Activated CD4-positive, alpha-beta T cell treated with anti-CD3 and anti-CD28 coated beads for 48 hours (primary cell): ENCODE data around the gene CHN1.

Experiments used
- DNase-seq: peaks from one replicate; pipeline ENCODE4 v3.0.0-alpha.2; 2020

The CHN1 gene

GRCh38 chr2:174812037-174812436 lies 193.1 kb downstream of the CHN1 start:
- no peak for DNase-seq

DNA sequence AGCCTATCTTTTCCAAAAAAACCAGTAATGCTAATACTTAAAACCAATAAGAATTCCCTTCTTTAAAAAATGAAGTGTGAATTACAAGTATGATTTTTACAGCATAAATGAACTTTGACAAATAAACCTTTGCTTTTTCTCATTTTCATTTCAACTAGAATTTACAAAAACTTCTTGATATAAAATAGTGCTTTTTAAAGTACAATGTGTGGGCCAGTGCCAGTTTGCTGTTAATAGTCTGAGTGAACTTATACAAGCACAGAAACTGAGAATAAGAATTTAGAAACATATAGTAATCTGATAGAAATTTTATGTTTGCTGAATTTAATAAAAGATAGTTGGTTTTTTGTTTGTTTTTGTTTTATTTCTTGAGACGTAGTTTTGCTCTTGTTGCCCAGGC lies 197.2 kb downstream of the CHN1 start:
- no peak for DNase-seq

GRCh38 chr2:174805803-174806202 lies 199.4 kb downstream of the CHN1 start:
- DNase-seq, result no peak

DNA sequence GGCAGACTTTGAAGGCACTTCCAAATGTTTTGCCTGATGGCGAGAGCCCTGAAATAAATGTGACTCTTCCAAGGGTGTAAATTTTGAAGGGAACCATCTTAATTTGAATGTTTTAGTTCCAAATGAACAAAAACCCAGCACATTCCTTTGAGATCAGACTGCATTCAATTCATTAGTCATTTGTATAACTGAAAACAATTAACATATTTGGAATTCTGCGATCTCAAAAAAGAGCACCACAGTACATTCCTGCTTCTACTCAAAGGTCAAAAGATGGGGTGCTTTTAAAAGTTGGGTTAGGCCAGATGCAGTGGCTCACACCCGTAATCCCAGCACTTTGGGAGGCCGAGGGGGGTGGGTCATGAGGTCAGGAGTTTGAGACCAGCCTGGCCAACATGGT lies 202.7 kb downstream of the CHN1 start:
- no peak for DNase-seq

DNA sequence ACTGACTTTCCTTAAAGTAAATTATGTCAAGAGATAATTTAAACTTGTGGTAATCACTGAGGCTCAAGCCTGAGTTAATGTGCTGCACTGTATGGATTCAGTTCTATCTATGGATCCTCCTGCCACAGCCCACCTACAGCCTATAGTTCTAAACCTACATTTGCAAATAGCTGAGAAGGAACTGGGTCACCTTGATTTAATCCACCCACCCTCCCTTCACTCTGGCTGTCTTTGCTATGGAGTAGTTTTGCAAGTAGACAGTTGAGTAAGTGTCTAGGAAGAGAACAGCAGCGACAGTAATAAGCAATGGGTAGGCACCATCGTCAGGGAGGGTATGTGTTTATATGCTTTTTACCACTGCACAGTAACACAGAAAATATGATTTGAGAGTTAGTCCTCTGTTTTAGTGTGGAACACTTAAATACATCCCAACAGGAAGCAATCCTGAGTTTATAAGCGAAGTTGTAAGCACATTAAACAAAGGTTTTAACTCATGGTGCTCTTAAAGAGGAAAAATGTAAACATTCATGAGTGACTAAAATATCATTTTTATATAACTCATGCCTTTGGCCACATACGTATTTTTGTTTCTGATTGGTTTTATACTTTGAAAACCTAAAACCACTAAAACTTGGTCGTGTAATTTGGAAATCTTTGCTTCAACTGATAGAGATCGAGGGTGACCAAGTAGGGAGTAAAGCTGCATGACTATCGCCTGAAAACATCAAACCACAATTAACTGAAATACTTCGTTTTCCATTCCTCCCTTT lies 204.6 kb downstream of the CHN1 start:
- DNase-seq, result no peak

DNA sequence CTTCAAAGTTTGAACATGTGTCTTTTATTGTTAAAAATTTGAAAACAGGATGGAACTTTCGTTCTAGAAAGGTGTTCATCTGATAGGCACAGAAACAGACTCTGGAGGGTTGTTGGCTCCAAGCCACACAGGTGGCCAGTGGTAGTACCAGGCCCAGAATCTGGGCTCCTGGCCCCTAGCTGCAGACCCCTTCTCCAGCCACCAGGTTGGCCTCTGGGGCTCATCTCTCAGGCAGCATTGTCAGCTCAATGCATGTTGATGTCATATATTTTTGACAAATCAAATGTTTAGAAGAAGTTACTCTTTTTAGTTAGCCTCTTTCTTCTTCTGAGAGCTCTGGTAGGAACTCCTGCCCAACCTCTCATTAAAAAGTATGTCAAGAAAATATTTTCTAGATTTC lies 206.4 kb downstream of the CHN1 start:
- DNase-seq, result no peak

- no peak for DNase-seq
These were observed 207.4 kb downstream of the CHN1 start for GRCh38 chr2:174797781-174798276.

- no peak for DNase-seq
These were observed 208.8 kb downstream of the CHN1 start for GRCh38 chr2:174796319-174796771.

GRCh38 chr2:174794851-174795374 lies 210.3 kb downstream of the CHN1 start:
- peak; percentile 49 for DNase-seq

GRCh38 chr2:174792309-174793025 lies 212.7 kb downstream of the CHN1 start:
- no peak for DNase-seq

- DNase-seq, result no peak
These were observed 213.4 kb downstream of the CHN1 start for GRCh38 chr2:174791746-174792280.

DNA sequence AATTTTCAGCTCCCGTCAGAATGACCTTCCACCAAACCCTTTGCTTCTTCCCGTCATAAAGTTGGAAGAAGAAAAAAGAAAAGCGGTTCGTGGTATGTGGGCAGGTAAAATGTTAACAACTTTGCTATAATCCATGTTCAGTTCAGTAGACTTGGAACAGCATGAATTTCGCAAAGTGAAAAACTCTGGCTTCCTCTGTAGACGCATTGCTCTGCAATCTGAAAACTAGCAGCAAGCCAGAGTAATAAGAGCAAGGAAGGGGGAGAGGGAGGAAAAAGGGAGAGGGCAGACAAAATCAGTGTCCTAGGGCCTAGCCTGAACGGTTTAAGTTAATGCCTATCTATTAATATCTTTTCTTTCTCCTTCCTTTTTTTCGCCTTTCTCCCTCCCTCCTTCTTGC lies 214.2 kb downstream of the CHN1 start:
- no peak for DNase-seq

DNA sequence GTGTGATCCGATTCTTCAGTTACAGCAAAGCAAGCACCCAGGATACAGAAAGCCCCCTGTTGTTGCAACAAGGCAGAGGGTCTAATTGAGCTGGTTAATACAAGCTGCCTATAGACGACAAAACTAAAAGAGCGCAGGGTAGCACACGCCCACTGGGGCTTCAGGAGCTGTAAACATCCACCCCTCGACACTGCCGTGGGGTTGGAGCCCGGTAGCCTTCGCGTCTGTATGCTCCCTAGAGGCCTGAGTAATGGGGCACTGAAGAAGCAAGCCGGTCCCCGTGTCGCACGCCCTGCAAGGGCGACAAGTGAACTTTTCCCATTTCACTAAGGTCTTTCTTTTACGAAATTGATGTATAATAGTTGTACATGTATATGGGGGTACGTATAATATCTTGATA lies 216.2 kb downstream of the CHN1 start:
- no peak for DNase-seq

DNA sequence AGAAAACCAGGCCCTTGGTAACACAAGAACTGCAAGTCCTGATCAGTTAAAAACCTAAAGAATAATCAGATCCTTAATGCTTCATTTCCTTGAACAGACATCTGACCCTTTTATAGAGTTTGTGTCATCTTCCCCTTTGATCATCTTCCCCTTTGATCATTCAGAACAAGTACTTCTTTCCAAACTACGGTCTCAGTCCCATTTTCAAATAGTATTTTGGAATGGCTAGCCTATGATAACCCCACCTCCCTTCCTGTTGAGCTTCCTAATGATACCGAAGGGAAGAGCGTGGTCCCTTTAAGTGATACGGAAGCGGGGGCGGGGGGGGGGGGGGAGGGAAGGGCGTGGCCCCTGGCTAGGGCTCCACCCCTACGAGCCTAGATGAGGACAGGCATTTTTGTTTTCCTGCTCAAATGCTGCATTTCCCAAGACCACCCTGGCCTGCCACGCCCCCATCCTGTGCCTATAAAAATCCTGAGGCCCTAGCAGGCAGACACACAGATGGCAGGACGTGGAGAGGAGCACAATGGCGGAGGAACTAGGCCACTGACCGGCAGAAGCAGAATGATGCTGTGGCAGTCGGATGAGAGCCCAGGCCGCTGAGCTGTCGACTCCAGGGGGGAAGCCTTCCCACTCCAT lies 216.8 kb downstream of the CHN1 start:
- no peak for DNase-seq

DNA sequence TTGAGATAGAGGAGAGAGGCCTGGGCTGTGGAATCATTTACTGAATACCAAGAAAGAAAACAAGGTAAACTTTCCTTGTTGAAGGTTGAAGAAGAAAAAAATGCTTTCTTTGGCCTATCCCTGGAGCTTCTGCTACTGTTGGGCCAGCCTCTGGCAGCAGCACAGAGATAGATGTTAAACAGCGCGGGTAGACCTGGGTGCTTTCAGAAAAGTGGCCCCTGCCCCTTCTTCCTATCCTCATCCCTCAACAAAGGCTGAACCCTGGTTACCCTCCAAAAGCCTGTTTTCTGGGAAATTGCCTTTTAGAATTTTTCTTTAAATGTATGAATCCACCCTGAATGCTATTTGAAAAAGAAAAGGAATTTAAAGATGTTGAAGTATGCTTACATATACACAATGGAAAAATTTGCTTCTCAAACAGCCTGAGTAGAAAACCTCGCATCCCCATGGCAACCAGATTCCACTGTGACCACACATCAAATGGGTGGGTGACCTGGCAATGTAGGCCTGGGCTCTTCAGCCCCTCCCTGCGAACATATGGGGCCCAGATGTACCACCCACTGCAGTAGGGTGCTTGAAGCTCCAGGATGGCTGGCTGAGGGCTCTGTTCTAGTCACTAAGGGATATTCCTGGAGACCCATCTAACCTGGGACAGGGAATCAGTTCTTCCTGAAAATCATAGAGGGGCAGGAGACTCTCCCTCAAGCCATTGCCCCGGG lies 217.5 kb downstream of the CHN1 start:
- no peak for DNase-seq

DNA sequence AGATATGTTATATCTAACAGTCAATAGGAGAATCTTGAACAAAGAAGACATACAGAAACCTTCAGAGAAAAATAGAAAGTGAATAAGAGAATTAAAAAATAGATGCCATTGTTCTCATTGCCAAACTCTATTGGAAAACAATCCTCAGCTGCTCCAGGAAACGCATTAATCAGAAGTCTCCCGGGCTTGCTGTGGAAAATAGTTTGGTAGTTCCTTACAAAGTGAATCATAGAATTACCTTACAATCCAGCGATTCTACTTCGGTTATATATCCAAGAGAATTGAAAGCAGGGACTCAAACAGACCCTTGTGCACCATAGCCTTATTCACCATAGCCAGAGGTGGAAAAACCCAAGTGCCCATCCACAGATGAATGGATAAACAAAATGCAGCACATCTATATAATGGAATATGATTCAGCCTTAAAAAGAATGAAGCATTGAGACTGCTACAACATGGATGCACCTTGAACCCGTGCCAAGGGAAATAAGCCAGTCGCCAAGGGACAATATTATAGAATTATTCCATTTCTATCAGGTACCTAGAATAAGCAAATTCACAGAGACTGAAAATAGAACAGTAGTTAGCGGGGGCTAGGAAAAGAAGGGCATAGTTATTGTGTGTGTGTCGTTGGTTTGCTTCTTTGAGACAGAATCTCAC lies 219.0 kb downstream of the CHN1 start:
- no peak for DNase-seq

- no peak for DNase-seq
These were observed 219.7 kb downstream of the CHN1 start for GRCh38 chr2:174785481-174785880.

- no peak for DNase-seq
These were observed 220.3 kb downstream of the CHN1 start for GRCh38 chr2:174784909-174785308.

DNA sequence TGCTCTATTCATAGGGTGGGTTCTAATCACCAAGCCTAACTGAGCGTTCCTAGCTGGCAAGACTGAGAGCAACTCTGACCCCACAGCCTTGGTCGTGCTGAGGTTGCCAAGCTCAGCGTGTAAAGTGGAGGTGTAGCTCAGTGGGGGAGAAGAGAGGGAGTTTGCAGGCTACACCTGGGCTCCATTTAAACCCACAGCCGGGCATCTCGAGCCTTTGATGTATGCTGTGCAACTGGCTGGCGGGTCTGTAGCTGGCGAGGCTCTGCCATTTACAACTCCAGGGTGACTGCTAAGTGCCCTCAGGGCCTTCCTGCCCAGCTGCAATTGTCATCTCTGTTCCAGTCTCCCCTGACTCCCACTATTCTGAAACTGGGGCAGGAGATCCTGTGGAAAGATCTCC lies 220.9 kb downstream of the CHN1 start:
- no peak for DNase-seq

DNA sequence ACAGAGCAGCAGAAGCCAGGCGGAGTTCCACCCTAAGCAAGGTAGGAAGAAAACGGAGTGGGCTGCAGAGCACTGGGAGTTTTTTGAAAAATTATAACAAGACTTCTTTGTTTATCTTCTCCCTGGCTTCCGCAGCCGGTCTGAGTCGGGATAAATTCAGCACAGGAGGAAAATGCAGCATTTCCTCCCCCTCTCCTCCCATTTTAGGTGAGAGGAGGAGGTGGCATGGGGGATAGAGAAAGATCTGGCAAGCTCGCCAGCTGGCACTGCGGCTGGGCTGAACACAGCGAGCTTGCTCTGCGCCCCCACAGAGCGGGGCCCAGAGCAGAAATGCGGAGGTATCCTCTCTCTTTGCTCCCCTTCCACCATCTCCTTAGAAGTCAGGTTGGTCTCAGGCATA lies 223.2 kb downstream of the CHN1 start:
- no peak for DNase-seq

- DNase-seq, result no peak
These were observed 223.9 kb downstream of the CHN1 start for GRCh38 chr2:174781298-174781697.

DNA sequence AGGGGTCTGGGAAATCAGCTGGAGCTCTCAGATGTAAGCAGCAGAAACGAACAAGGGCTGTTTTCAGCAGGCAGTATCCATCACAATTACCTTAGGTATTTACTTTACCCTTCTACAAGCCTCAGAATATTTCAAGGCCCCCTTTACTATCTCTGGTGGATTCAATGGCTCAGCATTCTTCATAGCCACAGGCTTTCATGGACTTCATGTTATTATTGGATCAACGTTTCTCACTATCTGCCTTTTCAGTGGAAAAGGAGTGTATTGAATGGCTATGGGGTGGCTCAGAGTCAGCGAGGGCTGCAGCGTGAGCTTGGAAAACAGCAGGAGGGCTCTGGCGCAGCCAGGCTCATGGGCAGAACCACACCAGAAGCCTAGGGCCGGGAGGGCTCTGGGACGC lies 224.3 kb downstream of the CHN1 start:
- DNase-seq, result no peak
